ENCODE data around the gene MEDAG.
"Not testable (repeated sequence)": the region's sequence is repeated elsewhere in the genome, so short reads cannot be mapped to it uniquely, and the experiment has no call there.

Gene MEDAG

GRCh38 chr13:30907121-30907861 is 1.2 kb downstream of the MEDAG start:
- DNase-seq (ENCODE audit: low read depth, low spot score): peak; percentile 54

DNA sequence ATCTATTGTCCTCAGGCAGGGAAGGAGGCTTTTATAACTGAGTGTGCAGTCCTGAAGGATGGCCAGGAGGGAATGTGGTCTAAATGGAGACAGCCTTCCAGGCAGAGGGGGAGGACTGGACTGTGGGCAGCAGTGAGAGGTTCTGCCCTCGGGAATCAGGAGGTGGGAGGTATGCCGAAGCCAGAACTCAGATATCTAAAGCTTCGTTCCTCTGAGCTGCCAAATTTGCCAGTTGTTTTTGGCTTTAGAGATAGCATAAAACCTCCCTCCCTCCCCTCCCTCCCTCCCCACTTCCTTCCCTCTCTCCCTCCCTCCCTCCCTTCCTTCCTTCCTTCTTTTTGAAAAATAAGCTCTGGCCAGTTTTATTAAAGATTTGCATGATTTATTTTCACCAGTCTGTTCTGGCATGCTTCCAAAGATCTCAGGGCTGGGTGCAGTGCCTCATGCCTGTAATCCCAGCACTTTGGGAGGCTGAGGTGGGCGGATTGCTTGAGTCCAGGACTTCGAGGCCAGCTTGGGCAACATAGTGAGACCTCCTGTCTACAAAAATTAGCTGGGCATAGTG is 2.4 kb downstream of the MEDAG start:
- no peak for DNase-seq (ENCODE audit: low read depth, low spot score)

DNA sequence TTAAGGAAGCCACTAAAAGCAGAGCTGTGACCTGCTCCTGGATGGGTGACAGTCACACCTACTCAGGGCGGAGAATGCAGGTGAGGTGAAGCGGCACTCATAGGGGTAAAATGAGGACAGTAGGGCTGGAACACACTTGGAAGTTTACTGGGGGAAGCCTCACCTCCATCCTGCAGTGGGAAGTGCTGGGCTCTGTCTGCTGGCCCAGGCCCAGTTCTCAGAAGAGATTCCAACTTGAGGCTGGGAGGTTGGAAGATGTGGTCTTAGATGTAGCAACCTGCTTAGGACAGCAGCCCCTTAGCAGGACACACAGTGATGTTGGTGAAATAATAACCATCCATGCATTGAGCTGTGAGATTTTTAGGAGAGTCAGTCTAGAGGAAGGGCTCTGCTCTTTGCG is 4.6 kb downstream of the MEDAG start:
- DNase-seq (ENCODE audit: low read depth, low spot score): no peak

- no peak for DNase-seq (ENCODE audit: low read depth, low spot score)
These were observed 9.8 kb downstream of the MEDAG start for GRCh38 chr13:30915691-30916541.

- no peak for DNase-seq (ENCODE audit: low read depth, low spot score)
These were observed 10.9 kb downstream of the MEDAG start for GRCh38 chr13:30916991-30917390.

- DNase-seq (ENCODE audit: low read depth, low spot score): no peak
These were observed 12.8 kb downstream of the MEDAG start for GRCh38 chr13:30918662-30919405.

GRCh38 chr13:30920162-30920909 is 14.3 kb downstream of the MEDAG start:
- no peak for DNase-seq (ENCODE audit: low read depth, low spot score)

DNA sequence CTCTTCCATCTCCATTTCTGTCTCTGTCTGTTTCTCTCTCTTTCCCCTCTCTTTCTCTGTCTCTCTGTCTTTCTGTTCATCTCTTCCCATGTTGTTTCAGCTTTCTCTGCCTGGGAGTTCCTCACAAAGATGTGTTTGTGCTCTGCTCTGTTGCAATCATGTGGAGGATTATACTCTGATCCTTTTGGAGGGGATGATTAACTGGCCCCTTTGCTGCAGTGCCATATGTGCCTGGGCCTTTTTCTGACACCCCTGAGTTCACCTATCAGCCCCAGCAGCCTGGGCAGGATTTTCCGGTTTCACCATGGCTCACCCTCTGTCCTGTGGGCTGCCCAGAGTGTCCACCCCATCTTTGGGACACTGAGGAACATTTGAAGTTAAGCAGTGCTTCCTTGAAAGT is 17.3 kb downstream of the MEDAG start:
- no peak for DNase-seq (ENCODE audit: low read depth, low spot score)

GRCh38 chr13:30924721-30925120 is 18.6 kb downstream of the MEDAG start:
- DNase-seq (ENCODE audit: low read depth, low spot score): no peak

DNA sequence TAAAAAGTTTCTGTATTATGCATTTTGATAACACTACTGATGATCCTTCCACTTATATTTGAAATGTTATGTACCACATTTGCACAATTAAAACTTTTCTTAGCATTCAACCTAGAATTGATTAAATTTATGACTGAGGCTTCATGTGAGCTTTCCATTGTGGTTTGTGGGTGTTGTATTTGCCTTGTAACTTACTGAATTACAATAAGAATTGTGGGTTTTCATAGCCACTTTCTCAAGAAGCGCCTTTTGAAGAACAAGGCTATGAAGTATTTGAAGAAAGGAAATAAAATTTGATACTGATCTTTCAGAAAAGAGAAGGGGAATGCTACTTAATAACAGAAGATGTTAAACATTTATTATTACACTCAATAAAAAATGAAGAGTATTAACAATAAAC is 19.4 kb downstream of the MEDAG start:
- no peak for DNase-seq (ENCODE audit: low read depth, low spot score)

GRCh38 chr13:30926781-30927180 is 20.7 kb downstream of the MEDAG start:
- no peak for DNase-seq (ENCODE audit: low read depth, low spot score)

- not testable (repeated sequence) for DNase-seq (ENCODE audit: low read depth, low spot score)
These were observed 21.1 kb downstream of the MEDAG start for GRCh38 chr13:30927188-30927587.

GRCh38 chr13:30927595-30927994 is 21.5 kb downstream of the MEDAG start:
- no peak for DNase-seq (ENCODE audit: low read depth, low spot score)

DNA sequence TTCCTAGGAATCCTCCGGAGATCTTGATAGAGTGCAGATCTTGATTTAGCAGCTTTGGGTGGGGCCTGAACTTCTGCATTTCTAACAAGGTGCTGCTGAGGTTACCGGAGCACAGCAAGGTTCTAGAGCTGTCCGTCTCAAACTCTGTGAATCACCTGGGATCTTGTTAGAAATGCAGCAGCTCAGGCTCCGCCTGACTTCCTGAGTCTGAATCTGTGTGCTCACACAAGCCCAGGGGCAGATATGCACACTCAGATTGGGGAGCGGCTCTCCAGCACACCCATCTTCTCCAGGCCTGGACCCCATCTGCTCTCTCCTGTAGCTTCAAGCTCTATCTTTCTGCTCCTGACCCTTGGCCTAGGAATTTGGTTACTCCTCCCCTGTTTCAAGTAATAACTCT is 22.9 kb downstream of the MEDAG start:
- no peak for DNase-seq (ENCODE audit: low read depth, low spot score)

GRCh38 chr13:30932481-30933353 is 26.6 kb downstream of the MEDAG start, which contains the start of gene TEX26:
Gene TEX26 (plus strand): TSS chr13:30932656. CDS start chr13:30932716, 60 bp downstream.
- no peak for DNase-seq (ENCODE audit: low read depth, low spot score)

- no peak for DNase-seq (ENCODE audit: low read depth, low spot score)
These were observed 27.2 kb downstream of the MEDAG start for GRCh38 chr13:30933354-30933670.

DNA sequence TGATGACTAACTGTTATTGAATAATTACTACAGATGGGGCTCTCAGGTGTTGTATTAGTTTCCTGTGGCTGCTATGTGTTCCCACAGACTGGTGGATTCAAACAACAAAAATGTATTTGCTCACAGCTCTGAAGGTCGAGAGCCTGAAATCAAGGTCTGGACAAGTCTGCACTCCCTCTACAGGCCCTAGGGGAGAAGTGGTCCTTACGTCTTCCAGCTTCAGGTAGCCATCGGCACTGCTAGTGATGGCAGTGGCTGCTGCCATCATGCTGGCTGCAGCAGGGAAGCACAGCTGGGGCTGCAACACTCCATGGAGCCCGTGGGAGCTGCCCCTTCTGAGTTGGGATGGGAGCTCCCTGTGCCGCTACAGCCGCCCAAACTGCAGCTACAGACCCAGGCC is 28.3 kb downstream of the MEDAG start:
- DNase-seq (ENCODE audit: low read depth, low spot score): no peak

DNA sequence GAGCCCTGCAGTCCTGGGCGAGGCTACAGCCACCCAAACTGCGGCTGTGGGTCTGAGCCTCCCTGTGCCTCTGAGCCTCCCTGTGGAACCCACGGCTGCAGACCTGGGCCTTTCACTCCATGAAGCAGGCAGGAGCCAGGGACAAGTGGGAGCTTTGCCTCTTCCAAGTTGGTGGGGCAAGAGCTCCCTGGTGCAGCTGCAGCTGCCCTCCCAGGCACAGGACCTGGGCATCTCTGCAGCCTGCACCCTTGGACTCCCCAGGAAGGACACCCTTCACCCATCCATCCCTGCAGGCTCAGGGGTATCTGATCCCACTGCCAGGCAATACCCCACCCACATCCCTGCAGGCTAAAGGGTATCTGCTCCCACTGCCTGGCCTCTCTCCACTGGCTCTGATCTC is 28.7 kb downstream of the MEDAG start:
- DNase-seq (ENCODE audit: low read depth, low spot score): no peak

- no peak for DNase-seq (ENCODE audit: low read depth, low spot score)
These were observed 30.9 kb downstream of the MEDAG start for GRCh38 chr13:30936971-30937370.

DNA sequence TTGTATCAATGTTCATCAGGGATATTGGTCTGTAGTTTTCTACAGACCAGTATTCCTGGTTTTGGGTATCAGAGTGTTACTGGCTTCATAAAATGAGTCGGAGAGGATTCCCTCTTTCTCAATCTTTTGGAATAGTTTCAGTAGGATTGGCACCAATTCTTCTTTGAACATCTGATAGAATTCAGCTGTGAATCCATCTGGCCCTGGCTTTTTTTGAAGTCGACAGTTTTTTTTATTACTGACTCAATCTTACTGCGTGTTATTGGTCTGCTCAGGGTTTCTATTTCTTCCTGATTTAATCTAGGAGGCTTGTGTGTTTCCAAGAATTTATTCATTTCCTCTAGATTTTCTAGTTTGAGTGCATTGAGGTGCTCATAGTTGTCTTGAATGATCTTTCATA is 37.8 kb downstream of the MEDAG start:
- DNase-seq (ENCODE audit: low read depth, low spot score): no peak
